CD4-positive, alpha-beta T cell treated with Interleukin-12 subunit alpha and Interleukin-12 subunit beta, for 1 hour (primary cell): Measurements from ENCODE around the gene MYO6.
"Not testable (repeated sequence)": the region's sequence is repeated elsewhere in the genome, so short reads cannot be mapped to it uniquely, and the experiment has no call there.

ENCODE experiments used
- DNase-seq: peaks from one replicate; pipeline ENCODE4 v3.0.0-alpha.2; 2020

The MYO6 gene

DNA sequence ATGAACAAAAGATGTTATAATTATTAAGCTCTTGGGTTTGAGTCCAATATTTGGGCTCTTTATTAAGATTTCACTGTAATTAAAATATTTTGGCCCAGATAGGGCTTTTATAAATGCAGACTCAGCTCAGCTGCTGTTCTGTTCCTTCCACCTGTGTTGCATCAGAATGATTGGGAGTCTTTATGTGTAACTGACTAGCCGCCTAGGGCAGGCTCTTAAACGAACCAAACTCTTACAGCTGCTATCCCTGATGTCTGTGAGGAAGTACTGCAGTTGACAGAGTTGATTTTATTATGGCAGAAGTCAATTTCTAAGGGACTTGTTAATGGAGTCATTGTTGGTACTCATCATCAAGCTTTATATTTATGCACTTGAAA, 144.7 kb downstream of the MYO6 start:
- DNase-seq: no peak

DNA sequence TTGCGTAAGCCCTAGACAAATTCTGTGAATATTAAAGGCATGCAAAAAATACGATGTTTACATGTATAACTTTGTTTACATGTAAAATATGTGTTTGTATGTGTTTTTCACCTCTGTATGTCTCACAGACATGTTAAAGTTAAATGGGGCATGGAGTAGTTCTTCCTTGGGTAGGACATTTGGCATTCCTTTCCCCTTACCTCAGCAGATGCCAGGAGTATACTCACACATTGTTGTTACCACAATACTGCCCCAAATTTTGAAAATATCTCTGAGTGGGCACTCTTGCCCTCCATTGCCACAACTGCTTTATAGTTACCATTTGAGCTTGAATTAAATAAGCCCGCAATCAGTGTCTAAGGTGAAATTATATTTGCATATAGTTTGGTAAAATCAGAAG, 147.5 kb downstream of the MYO6 start:
- no peak for DNase-seq

DNA sequence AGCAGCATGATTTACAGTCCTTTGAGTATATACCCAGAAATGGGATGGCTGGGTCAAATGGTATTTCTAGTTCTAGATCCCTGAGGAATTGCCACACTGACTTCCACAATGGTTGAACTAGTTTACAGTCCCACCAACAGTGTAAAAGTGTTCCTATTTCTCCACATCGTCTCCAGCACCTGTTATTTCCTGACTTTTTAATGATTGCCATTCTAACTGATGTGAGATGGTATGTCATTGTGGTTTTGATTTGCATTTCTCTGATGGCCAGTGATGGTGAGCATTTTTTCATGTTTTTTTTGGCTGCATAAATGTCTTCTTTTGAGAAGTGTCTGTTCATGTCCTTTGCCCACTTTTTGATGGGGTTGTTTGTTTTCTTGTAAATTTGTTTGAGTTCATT, 151.2 kb downstream of the MYO6 start:
- not testable (repeated sequence) for DNase-seq

DNA sequence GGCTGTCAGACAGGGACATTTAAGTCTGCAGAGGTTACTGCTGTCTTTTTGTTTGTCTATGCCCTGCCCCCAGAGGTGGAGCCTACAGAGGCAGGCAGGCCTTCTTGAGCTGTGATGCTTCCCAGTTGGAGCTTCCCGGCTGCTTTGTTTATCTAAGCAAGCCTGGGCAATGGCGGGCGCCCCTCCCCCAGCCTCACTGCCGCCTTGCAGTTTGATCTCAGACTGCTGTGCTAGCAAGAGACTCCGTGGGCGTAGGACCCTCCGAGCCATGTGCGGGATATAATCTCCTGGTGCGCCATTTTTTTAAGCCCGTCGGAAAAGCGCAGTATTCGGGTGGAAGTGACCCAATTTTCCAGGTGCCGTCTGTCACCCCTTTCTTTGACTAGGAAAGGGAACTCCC, 156.1 kb downstream of the MYO6 start:
- DNase-seq: not testable (repeated sequence)

DNA sequence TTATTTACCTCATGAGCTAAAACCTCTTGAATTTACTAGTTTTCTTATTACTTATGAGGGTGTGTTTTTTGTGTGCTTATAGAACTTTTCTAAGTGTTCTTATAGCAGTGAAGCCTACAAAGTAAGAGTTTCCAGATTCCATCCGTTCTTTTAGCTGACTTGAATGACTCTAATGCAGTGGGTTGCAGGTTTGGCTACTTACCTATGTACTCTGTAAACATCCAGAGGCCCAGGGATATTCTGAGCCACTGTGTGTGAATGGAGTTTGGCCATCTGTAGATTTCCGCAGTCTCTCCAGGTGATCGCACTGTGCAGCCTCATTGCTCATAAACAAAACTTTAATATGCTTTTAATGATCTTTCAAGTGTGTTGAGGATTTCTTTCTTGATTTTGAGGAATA, 157.8 kb downstream of the MYO6 start:
- no peak for DNase-seq

DNA sequence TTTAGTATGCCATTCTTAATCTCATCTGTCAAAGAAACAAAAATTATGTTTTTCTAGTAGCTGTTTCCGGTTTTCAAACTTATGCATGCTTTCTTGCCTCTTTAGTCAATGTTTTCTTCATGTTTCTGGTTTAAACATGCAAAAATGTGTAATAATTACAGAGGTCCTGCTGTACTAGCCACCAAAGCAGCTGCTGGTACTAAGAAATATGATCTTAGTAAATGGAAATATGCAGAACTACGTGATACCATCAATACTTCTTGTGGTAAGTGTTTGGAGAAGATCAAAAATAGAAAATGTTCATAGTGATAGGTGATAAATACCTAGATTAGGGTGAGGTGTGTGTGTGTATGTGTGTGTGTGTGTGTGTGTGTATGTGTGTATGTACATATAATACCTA, 158.4 kb downstream of the MYO6 start:
- no peak for DNase-seq

DNA sequence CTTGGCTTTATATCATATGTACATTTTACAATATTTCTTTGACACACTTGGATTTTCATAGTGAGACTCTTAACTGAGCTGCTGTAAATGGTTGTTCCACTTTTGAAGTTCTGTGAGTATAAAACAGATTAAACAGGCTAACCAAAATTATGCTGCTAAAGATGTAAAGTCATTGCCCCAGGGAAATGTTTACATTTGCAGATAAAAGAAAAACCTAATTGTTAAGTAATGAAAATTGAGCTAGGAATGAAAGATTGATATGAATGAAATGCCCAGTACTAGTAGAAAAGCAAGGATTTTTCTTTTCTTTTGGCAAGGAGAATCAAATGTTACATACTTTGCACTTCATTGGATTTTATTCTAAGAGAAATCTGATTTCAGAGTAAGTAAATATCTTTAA, 164.0 kb downstream of the MYO6 start:
- no peak for DNase-seq

DNA sequence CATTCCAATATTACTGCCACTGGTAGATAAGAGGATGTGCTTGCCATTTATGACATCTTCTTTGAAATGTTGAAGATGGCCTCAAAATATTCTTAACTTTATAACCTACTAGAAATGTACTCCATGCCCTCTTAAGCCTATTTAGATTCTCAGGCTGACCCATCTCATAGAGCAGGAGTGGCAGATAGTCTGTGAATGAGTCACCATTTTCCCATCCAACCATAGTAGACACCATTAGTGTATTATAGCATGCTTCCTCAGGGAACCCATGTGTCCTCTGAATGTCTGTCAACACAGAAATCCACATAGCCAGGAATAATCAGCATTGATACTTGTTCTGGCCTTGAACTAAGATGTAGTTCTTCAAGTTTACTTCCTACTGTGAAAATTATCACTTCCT, 173.2 kb downstream of the MYO6 start:
- no peak for DNase-seq

DNA sequence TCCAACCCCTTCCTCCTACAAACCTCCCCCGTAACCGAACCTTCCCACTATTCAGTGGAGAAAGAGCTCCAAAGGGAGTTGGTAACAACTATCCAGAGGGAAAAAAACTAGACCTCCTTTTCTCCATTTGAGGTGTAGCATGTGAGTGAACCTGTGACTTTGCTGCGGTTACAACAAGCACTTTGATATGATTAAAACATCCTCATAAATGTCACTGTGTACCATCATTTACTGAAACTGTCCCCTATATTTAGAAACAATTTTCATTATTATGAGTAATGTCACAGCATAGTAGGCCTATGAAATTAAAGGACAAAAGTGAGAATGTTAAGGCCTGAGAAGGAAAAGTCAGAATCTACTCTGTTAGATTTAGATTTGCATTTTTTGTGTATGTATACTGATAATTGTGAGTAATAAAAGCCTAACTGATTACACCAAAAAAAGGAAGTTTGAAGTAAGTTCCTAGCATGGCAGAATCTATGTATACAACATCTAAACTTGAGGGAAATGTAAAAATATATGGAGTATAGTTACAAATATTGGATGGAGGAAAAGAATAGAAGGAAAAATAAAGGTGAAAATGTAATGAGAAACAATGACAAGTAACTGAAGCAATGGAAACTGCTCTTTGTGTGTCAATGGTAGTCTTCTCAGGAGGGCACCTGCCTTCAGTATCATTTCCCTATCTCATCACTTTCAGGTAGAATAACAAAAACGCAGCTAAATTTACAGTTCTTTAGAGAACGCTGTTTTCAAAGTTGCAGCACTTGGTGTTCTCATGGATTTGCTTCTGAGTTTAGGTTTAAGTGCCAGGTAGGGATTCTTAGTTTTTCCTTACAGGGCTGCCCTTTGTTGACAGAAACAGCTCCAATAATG, 177.5 kb downstream of the MYO6 start:
- no peak for DNase-seq

DNA sequence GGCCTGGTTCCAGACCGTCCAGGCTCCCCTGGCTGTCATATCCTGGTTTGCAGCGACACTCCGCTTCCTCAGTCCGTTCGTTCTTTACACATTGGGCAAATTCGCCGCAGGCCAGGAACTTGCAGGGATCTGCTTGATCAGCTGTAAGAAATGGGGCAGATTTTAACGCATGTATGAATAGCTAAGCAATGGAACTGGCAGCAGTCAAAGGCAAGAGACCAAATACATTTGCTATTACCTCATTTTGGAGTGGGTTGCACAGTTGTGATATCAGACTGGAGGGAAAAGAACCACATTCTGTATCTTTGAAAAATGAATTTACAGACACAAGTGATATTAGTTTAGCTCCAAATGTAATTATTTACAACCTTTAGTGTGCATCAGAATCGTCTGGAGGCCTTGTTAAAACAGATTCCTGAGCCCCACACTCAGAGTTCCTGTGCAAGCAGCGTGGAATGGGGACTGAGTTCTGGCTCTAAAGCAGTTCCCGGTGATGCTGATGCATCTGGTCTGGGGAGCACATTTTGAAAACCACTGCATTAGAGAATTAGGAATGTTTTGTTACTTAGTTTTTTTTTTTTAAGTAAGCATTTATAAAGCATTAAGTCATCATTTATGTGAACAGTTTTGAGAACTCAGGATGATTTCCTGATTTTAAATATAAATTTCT, 182.1 kb downstream of the MYO6 start:
- no peak for DNase-seq

DNA sequence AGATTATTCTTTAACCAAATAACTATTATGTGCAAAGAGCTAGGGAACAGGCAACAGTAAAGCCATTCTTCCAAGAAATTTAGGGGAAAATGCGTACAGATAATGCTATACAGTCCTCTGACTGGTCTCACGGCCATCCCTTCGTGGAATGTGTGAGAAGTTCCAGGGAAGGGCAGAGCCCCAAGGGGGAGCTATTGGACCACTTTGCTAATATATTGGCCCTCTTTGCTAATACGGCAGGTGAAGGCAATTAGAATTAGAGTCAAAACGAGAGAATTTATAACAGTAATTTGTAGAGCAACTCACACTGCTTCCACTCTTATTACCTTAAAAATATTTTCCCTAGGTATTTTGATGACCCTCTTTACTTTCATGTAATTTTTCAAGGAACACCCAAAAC, 183.0 kb downstream of the MYO6 start:
- peak; percentile 1 for DNase-seq

DNA sequence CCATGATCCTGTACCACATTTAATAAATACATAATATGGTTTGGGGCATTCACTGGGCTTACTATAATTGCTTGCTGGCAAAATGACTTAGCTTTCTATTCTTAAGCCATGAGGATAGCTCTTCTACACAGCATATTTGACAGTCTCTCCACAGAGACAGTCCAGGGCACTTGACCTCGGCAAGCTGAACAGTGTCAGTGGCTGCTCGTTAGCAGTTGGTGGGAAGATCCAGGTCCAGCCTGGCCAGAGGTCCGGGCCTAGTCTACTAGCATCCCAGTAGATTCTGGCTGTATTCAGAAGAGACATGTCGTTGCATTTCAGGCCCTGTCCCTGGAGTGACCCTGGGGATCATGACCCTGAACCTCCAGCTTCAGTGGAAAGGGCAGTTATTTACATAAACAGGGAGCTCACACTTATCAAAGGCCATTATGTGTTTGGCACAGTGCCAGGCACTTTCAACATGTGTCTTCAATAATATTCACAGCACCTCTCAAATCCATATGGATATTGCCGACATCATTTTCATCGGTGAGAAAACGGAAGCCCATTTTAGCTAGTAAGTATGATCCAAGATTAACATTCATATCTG, 184.4 kb downstream of the MYO6 start:
- DNase-seq: no peak

DNA sequence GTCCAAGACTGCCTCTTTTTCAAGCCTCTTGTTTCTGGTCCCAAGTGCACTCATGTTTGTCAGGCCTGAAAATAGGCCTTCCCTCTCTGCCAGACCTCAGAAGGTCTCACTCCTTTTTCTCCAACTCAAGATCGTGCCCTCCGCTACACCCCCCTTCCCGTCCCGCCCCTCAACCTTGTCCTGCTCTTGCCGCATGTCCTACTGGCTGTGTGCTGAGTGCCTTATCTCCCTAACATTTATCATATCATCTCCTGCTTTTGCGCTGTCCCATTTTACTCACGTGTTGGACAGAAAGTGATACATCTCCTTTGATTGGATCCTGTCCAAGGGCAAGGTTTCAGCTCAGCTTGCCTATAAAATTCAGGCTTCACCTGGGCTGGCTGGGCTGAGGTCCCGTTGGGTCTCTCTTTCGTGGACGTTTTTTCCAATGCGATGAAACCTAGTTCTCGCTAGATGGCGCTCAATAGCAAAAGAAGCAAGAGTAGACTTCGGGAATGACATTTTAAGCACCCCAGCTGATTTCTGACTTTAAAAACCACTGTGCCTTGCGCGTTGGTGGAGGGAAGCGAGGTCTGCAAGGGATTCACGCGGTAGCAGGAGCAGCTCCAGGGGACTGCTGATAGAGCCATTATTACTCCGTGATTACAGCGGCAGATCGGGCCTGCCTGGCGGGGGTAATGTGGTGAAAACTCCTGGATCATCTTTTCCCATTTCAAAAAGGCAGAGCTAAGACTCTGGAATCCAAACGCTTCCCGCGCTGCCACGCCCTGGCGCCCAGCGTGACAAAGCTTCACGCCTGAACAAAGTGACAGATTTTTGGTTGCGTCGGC, 185.8 kb downstream of the MYO6 start:
- DNase-seq: peak; percentile 46

DNA sequence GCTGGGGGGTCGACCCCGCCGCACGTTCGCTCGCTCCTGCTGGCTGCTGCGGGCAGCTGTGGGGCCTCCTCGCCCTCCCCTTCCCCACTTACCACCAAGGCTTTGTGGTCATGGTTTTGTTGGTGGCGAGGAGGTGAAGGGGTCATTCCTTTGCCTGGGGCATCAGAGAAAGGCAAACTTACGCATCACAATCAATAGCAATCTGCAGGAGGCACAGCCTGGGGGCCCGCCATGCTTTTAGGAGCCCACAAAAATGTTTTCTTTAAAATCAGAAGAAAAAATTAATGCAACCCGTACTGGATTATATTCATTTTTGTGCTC, 186.4 kb downstream of the MYO6 start:
- no peak for DNase-seq

DNA sequence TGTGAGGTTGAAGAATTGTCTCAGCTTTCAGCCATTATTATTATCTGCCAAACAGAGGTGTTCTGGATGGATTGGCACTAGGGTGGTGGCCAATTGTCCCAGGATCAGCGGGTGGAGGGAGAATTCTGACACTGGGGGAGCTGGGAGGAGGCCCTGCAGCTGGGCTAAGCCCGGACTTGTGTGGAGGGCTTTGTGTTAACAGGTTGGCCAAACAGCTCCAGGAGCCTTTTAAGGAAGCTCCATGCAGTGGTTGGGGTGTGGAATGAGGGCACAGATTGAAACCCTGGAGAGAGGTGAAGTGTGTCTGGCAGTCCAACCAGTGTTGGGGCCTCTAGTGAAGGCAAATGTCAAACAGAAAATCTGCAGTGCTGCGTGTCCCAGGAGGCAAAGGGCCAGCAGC, 187.6 kb downstream of the MYO6 start:
- DNase-seq: no peak

DNA sequence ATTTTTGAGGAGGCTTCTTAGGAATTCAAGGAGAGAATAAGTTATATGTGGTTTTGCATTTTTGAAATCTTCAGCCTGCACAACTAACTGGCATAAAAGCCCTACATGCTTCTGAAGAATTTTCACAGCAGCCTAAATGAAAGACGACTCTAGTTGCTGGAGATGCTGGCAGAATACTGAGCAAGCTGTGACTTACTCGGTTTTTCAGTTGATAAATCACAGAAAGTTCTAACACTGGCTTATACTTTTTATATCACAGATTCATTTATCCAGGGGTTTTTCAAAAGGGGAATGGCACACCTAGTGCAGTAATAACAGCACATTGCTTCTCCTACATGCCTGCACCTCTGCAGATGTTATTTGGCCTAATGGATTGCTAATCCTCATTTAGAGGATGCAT, 188.8 kb downstream of the MYO6 start:
- DNase-seq: no peak

DNA sequence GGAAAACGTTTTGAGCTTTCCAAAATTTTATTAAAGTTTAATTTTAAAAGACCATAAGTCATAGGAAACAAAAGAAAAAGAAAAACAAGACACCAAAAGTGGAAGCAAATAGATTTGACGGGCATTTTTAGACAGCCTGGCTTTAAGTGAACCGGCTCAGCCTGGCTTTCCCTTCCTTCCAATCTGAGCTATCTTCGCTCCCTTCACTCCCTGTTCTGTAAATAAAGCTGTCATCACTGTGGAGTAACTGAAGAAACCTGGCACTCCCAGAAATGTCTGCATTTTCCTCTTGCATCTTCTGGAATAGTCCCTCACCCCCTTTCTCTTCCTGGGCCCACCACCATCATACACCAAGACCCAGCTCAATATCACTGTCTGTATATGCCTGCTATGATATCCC, 191.5 kb downstream of the MYO6 start:
- no peak for DNase-seq

DNA sequence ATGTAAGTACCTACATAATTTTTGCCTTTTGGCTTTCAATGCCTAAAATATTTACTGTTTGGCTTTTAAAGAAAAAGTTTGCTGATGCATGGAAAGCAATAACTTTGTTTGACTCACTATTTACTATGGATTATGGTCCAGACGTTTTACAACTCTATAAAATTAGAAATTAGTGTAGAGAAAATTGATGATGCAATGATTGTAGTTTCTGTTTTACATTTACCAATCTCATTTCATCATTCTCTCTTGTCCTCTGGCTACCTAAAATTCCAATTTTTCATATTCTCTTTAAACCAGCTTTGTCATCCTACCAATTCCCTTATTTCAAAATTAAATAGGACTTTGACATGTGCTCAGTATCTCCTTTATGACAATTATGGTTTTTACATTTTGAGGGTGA, 192.5 kb downstream of the MYO6 start:
- no peak for DNase-seq

DNA sequence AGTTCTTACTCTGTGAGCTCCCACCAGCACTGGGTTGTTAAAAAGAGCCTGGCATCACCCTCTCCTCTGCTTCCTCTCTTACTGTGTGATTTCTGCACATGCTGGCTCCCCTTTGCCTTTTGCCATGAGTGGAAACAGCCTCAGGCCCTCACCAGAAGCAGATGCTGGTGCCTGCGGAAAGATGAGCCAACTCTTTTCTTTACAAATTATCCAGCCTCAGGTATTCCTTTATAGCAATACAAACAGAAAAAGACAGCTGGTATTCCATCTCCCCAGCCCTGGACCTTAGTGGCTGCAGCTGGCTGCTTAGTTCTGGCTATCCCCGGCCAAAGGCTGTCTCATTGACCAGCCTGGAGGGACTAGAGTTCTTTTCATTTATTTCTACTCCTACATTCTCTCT, 194.3 kb downstream of the MYO6 start:
- DNase-seq: no peak

DNA sequence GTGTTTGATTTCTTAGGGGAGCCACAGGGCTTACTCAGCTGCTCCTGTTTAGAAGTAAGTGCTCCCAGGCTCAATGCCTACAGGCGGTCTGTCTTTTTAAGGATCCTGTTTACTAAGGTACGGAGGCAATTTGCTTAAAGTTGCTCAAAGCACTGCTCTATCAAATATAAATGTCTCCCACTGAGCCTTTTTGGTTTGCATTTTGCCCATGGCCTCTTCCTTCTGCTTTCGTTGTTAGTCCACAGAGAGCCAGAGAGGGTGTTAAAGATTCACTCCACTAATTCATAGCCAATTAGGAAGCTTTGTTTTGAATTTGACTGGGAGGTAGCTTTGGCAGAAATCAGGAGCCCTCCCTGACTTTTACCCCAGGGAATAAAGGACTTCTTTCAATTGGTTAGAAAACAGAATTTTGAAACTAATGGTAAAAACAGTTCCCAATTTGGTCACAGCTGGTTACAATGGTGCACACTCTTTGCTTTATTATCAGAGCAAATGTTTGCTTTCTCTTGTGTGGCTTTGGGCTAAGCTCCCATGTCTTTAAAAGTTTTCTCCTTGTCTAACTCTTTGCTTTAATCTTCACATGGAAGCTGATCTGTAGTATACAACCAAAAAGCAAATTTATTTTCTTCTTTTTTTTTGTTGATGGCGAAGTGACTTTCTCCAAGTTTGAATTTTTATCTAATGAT, 197.2 kb downstream of the MYO6 start:
- DNase-seq: no peak

DNA sequence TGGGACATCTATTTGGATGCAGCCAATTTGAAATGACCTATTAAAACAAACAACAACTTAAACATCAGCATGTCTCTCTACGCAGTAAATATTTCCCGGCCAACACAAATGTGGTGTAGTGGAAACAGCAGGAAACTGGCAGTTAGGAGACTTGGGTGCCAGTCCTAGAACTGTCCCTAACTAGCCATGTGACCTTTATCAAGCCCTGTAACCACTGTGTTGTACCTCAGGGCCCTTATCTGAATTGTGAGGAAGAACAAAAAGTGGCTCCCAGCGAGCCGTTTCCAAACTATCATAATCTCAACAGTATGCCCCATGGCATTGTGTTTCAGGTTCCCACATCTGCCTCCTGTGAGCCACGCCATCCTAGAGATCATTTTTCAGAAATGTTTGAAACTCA, 198.9 kb downstream of the MYO6 start:
- no peak for DNase-seq

DNA sequence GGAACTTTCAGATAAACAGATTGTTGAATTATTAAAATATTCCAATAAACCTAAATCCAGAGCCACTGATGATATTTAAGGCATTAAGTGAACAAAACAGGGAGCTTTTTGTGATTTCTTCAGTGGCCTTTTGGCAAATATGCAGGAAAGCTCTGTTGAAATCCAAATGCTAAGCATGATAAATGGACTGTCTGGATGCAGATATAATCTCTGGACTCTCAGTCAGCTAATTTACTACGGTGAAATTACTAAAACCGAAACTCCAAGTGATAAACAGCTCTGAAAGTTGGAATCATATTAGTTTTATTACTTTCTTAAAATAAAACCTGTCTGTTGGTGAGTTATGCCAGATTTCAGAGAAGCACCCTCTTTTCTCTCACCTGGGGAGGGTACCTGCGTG, 203.1 kb downstream of the MYO6 start:
- no peak for DNase-seq

DNA sequence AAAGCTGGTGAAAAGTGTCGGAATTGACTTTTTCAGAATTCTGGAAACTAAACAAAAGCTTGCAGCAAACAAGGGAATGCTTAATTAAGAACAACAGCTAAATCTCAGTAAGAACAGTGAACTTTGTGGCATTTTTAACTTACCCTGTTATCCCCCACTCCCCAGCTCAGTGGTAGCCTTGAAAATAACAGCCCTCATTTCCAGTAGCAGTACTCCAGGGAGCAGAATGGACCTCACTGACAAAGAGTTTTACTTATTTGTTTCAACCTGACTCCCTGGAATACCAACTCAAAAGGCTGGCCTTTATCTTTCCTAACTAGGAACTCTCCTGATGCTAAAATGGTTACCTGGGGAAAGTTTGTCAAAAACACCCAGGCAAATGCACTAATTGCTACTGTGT, 214.5 kb downstream of the MYO6 start:
- no peak for DNase-seq
